ENCODE data around the gene CYP17A1.

Gene CYP17A1

DNA sequence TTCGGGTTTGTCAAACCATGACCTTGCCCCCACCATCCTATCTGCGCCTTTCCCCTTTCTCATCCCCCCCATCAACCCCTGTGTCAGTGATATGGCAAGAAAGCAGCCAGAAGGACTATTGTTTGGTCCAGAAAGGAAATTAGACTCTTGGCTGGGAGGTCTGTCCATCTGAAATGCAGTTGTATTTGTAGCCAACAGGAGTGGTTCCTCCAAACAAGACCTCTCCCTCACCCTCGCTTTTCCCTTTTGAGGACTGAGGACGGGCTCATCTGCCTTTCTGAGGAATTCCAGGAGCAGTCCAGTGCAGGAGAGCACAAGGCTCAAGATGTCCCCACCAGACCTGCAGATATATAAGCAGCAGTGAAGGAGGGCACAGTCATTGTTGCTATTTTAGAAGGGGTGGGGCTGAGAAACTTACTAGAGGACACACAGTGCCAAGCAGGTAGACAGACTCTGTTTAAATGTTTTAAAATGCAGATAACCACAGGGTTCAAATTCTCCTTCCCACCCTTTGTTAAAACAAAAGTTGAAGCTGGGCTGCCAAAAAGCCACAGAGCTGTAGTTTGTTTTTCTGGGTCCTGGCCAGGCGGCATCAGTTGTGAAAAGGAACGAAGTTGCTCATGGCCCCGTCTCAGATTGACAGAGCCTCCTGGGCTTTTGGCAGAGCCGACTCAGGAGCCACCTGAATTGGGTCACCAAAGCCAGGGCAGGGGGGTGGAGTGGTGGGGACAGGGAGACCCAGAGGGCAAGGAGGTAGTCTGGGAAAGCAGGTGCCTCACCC, 37.3 kb downstream of the CYP17A1 start:
- Histone ChIP-seq H3K4me1 (ENCODE audit: control insufficient read depth, insufficient read depth, low read length) (peaks cover 63% of the 10 kb centered on the region), H3K36me3 (ENCODE audit: control insufficient read depth, insufficient read depth, low read length) (peaks cover 5% of the 10 kb centered on the region), H3K4me3 (ENCODE audit: low read length) (no peak overlapping the region), H3K27me3 (ENCODE audit: control insufficient read depth, insufficient read depth, low read length) (no peaks in the 10 kb centered on the region), H3K9ac (ENCODE audit: low read length) (peak overlapping the region; percentile 40), H3K9me3 (ENCODE audit: control insufficient read depth, low read length) (no peaks in the 10 kb centered on the region)

DNA sequence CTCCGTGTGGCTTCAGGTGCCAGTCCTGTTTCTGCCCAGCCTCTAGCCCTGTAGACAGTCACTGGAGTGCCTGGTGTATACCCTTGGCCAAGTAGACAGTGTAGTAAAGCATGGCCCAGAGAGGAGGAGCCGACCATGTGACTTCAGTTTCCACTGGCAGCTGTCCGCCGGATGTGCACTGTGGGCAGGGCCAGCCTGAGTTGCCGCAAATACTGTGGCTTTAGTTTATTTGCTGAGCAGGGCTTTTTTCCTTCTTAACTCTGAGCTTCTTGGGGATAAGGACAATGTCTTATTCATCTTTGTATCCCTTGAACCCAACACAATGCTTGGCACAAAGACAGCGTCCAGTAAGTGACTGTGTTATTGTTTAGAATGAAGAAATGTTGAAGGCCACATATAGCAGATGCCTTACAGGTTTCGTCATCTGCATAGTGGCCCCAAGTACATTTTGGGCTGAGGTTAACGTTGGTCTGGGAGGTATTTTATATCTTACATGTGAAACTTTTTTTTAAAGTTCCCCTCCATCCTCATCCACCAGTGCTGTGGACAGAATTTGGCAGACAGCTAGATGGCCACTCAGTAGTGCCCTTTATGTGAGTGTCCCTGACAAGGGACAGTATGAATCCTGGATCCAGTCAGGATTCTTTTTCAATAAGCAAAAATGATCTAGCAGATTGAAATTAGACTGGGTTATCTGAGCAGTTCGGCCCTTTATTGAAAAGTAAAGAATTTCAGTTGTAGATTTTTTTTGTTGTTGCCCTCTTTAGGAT, 40.6 kb downstream of the CYP17A1 start:
- H3K9me3 ChIP-seq (ENCODE audit: control insufficient read depth, low read length): no peaks in the 10 kb centered on the region
- H3K9ac ChIP-seq (ENCODE audit: low read length): no peak overlapping the region
- H3K36me3 ChIP-seq (ENCODE audit: control insufficient read depth, insufficient read depth, low read length): no peaks in the 10 kb centered on the region
- H3K4me1 ChIP-seq (ENCODE audit: control insufficient read depth, insufficient read depth, low read length): peaks cover 45% of the 10 kb centered on the region
- H3K4me3 ChIP-seq (ENCODE audit: low read length): no peak overlapping the region
- no peaks in the 10 kb centered on the region for H3K27me3 ChIP-seq (ENCODE audit: control insufficient read depth, insufficient read depth, low read length)

DNA sequence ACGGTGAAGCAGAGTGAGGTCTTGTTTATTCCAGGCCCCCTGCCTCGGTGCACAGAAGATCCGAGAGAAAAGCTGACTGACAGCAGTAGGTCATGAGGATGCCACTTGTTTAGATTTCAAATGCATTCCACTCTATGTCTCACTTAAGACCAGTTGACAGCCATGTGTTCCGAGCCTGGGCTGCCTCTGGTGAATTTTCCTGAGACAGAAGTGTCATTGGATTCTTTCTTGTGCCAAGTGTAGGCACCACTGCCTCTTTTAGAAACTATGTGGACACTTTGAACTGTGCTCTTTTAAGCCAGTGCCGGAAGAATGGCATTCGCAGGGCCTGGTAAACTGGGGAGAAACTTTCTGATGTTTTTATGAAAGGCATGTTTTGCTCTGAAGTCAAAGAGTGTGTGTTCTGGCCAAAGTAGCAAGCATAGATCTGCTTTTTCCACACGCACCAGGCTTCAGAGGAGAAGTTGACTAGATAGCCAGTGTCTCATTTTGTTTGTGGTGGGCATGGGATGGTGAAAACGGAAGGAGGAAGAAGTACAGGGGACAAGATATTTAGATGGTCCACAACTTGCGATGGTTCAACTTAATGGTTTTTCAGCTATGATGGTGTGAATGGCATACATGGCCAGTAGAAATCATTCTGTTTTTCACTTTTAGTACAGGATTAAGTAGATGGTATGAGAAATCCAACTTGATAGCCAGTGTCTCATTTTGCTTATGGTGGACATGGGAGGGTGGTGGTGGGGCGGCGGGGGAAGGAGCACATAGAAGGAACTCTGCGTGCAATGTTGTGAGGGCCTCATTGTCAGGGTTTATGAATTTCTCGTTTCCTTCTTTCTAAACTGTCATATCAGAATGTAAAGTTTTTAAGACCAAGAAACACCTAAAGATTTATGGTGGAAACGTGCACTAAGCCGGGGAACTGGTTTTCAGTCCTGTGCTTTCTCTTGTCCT, 41.5 kb downstream of the CYP17A1 start:
- no peak overlapping the region for H3K9ac ChIP-seq (ENCODE audit: low read length)

DNA sequence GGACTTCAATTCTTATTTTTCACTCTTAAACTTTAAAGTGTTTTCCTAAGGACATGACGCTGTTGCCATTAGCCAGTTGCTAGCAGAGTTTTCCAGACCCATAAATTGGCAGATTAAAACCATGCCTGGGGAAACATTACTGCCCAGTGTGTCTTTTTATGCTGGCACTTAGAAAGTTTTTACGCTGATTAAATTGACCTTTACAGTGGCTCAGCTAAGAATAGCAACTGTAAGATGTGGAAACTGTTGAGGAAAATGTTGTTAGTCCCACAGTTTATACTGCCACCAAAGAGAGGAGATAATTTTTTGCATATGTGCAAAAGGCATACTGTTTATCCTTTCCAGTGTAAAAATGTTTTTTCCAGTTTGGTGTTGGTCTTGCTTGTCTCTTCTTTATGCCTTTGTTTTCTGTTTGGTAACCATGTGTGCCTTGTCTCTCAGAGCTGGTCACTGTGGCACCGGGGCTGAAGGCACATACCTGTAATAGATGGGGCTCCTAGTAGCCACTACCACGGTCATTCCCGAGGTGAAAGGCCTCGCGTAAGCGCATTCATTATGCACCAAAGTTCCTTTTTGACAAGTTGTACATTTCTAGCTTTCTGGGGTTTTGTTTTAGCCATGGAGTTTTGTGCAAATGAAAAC, 45.3 kb downstream of the CYP17A1 start:
- H3K9me3 ChIP-seq (ENCODE audit: control insufficient read depth, low read length): no peaks in the 10 kb centered on the region
- no peak overlapping the region for H3K4me3 ChIP-seq (ENCODE audit: low read length)
- no peaks in the 10 kb centered on the region for H3K27me3 ChIP-seq (ENCODE audit: control insufficient read depth, insufficient read depth, low read length)
- no peaks in the 10 kb centered on the region for H3K36me3 ChIP-seq (ENCODE audit: control insufficient read depth, insufficient read depth, low read length)
- H3K4me1 ChIP-seq (ENCODE audit: control insufficient read depth, insufficient read depth, low read length): peaks cover 13% of the 10 kb centered on the region
- H3K9ac ChIP-seq (ENCODE audit: low read length): no peak overlapping the region

More for the DNA sequence above, 41.5 kb downstream of the CYP17A1 start:
- Histone ChIP-seq H3K9me3 (ENCODE audit: control insufficient read depth, low read length) (no peaks in the 10 kb centered on the region), H3K4me3 (ENCODE audit: low read length) (no peak overlapping the region), H3K36me3 (ENCODE audit: control insufficient read depth, insufficient read depth, low read length) (no peaks in the 10 kb centered on the region), H3K4me1 (ENCODE audit: control insufficient read depth, insufficient read depth, low read length) (peaks cover 37% of the 10 kb centered on the region), H3K27me3 (ENCODE audit: control insufficient read depth, insufficient read depth, low read length) (no peaks in the 10 kb centered on the region)

- no peak overlapping the region for H3K4me3 ChIP-seq (ENCODE audit: low read length)
- H3K9me3 ChIP-seq (ENCODE audit: control insufficient read depth, low read length): no peaks in the 10 kb centered on the region
- peaks cover 33% of the 10 kb centered on the region for H3K4me1 ChIP-seq (ENCODE audit: control insufficient read depth, insufficient read depth, low read length)
- H3K36me3 ChIP-seq (ENCODE audit: control insufficient read depth, insufficient read depth, low read length): no peaks in the 10 kb centered on the region
- H3K9ac ChIP-seq (ENCODE audit: low read length): no peak overlapping the region
- H3K27me3 ChIP-seq (ENCODE audit: control insufficient read depth, insufficient read depth, low read length): no peaks in the 10 kb centered on the region
These were observed 51.4 kb downstream of the CYP17A1 start for GRCh38 chr10:102785818-102786217.

DNA sequence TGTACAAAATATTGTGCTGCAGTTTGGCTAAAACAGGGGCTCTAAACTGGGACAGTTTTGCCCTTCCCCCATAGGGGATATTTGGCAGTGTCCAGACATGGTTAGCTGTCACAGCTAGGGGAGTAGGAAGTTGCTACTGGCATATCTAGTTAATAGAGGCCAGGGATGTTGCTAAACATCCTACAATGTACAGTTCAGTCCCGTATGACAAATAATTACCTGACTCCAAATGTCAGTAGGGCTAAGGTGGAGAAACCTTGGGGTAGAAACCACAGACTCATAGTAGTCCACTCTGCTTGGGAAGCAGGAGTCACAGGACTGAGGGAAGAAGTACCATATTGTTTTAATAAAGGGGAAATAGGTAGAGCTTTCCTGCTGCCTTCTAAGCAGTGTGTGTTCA, 53.6 kb downstream of the CYP17A1 start:
- Histone ChIP-seq H3K4me3 (ENCODE audit: low read length) (no peak overlapping the region), H3K36me3 (ENCODE audit: control insufficient read depth, insufficient read depth, low read length) (no peaks in the 10 kb centered on the region), H3K4me1 (ENCODE audit: control insufficient read depth, insufficient read depth, low read length) (peaks cover 38% of the 10 kb centered on the region), H3K27me3 (ENCODE audit: control insufficient read depth, insufficient read depth, low read length) (no peaks in the 10 kb centered on the region), H3K9me3 (ENCODE audit: control insufficient read depth, low read length) (no peaks in the 10 kb centered on the region), H3K9ac (ENCODE audit: low read length) (peak overlapping the region; percentile 30)

- H3K9me3 ChIP-seq (ENCODE audit: control insufficient read depth, low read length): no peaks in the 10 kb centered on the region
- peaks cover 38% of the 10 kb centered on the region for H3K4me1 ChIP-seq (ENCODE audit: control insufficient read depth, insufficient read depth, low read length)
- no peaks in the 10 kb centered on the region for H3K27me3 ChIP-seq (ENCODE audit: control insufficient read depth, insufficient read depth, low read length)
- no peaks in the 10 kb centered on the region for H3K36me3 ChIP-seq (ENCODE audit: control insufficient read depth, insufficient read depth, low read length)
- peak overlapping the region; percentile 1 for H3K4me3 ChIP-seq (ENCODE audit: low read length)
- H3K9ac ChIP-seq (ENCODE audit: low read length): peak overlapping the region; percentile 30
These were observed 54.3 kb downstream of the CYP17A1 start for GRCh38 chr10:102782673-102783551.

DNA sequence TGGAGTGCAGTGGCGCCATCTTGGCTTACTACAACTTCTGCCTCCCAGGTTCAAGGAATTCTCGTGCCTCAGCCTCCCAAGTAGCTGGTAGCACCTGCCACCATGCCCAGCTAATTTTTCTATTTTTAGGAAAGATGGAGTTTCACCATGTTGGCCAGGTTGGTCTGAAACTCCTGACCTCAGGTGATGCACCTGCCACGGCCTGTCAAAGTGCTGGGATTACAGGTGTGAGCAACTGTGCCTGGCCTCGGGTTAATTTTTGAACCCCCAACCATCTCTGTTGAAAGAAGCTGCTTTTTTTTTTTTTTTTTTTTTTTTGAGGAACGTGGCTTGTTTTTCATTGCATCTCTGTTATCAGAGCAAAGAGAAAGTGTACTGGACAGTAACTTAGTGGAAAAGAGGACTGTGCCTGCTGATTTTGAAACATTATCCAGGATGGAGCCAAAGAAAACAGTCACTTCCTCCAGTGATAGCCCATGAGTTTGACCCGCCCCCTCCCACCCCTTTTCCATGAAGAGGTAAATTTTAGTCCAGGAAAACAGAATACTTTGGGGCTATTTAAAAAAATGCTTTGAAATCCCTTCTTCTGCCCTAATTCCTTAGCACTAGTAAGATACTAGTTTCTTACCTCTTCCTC, 55.2 kb downstream of the CYP17A1 start:
- H3K9me3 ChIP-seq (ENCODE audit: control insufficient read depth, low read length): no peaks in the 10 kb centered on the region
- peak overlapping the region; percentile 30 for H3K9ac ChIP-seq (ENCODE audit: low read length)
- H3K36me3 ChIP-seq (ENCODE audit: control insufficient read depth, insufficient read depth, low read length): no peaks in the 10 kb centered on the region
- no peak overlapping the region for H3K4me3 ChIP-seq (ENCODE audit: low read length)
- H3K4me1 ChIP-seq (ENCODE audit: control insufficient read depth, insufficient read depth, low read length): peaks cover 41% of the 10 kb centered on the region
- no peaks in the 10 kb centered on the region for H3K27me3 ChIP-seq (ENCODE audit: control insufficient read depth, insufficient read depth, low read length)

DNA sequence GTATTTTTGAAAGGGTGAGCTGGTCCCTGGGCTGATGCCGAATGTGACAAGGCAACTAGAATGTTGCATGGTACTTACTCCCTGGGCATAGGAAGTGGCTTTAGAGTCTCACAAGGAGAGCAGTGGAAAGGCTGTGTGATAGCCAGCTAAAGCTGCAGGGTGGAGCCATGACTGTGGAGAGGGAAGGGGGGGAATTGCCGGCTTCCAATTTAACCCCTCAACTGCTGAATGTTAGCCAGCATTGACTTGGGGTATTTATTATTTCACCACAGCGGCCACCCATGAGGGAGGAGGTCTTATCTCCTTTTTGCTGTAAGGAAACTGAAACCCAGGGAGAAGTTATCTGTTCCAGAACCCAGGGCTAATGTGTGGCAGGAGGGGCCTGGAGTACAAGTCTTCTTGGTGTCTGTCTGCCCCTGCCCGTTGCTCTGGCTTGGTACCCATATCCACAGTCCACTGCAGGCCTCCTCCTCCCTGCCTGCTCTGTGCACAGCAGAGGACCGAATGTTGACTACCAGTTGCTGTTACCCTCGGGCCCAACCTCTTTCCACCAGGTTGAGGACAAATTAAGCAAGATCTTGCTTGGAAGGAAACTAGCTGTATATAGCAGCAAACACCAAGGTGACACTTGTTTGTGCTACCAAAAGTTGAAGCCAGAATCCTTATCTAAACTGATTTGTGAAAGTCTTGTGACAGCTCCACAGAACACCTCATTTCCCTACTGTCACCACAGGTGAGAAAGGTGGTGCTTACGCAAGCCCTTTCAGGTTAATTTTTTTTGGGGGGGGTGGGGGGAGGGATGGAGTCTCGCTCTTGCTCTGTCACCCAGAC, 55.9 kb downstream of the CYP17A1 start:
- Histone ChIP-seq H3K9me3 (ENCODE audit: control insufficient read depth, low read length) (no peaks in the 10 kb centered on the region), H3K27me3 (ENCODE audit: control insufficient read depth, insufficient read depth, low read length) (no peaks in the 10 kb centered on the region), H3K9ac (ENCODE audit: low read length) (no peak overlapping the region), H3K4me3 (ENCODE audit: low read length) (no peak overlapping the region), H3K4me1 (ENCODE audit: control insufficient read depth, insufficient read depth, low read length) (peaks cover 48% of the 10 kb centered on the region), H3K36me3 (ENCODE audit: control insufficient read depth, insufficient read depth, low read length) (no peaks in the 10 kb centered on the region)

All from mucosa of stomach (tissue), 1 donor.